Measurements from ENCODE around the gene LRP1B. TPM values are rescaled to one million over a fixed set of nuclear protein-coding genes. Genes with fewer than 3 reads are reported as not detected.

Gene LRP1B
- total RNA-seq, 6 experiments from 2014 or later: 0.06 to 1.7 (median 0.15) TPM; not detected in 1

DNA sequence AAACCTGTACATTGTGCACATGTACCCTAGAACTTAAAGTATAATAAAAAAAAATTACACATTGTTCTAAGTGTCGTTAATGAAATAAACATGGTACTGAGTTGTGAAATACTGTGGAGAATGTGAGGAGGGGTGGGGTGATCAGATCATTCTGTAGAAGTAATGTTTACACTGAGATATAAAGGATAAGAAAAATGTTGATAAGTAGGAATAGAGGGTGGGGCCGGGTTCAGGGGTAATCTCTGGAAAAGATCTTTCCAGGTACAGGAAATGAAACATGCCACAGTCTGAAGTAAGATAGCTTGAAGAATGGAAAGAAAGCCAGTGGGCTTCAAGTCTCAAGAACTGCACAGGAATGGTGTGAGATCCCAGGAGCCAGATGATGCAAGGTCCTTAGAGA lies 1482.4 kb downstream of the LRP1B start:
- Histone ChIP-seq H3K9me3 (no peaks in the 10 kb centered on the region), H3K36me3 (no peaks in the 10 kb centered on the region), H3K4me3 (no peak overlapping the region), H3K4me1 (no peaks in the 10 kb centered on the region), H3K27me3 (no peaks in the 10 kb centered on the region), H3K27ac (no peak overlapping the region)
- intact Hi-C loops (cut with DNase I): no loop called here
- WGBS (ENCODE audit: insufficient coverage, low coverage, low lambda C conversion rate, missing lambda C conversion rate): 52% methylated on average over 2 of the region's 2 CpGs
- TF ChIP-seq, protein P1, sequence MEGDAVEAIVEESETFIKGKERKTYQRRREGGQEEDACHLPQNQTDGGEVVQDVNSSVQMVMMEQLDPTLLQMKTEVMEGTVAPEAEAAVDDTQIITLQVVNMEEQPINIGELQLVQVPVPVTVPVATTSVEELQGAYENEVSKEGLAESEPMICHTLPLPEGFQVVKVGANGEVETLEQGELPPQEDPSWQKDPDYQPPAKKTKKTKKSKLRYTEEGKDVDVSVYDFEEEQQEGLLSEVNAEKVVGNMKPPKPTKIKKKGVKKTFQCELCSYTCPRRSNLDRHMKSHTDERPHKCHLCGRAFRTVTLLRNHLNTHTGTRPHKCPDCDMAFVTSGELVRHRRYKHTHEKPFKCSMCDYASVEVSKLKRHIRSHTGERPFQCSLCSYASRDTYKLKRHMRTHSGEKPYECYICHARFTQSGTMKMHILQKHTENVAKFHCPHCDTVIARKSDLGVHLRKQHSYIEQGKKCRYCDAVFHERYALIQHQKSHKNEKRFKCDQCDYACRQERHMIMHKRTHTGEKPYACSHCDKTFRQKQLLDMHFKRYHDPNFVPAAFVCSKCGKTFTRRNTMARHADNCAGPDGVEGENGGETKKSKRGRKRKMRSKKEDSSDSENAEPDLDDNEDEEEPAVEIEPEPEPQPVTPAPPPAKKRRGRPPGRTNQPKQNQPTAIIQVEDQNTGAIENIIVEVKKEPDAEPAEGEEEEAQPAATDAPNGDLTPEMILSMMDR (IDR thresholded peaks at IDR 0.05): no peak
- no peak for TF ChIP-seq POLR2A (IDR thresholded peaks at IDR 0.05)
- ATAC-seq (no peak), DNase-seq (no peak)

DNA sequence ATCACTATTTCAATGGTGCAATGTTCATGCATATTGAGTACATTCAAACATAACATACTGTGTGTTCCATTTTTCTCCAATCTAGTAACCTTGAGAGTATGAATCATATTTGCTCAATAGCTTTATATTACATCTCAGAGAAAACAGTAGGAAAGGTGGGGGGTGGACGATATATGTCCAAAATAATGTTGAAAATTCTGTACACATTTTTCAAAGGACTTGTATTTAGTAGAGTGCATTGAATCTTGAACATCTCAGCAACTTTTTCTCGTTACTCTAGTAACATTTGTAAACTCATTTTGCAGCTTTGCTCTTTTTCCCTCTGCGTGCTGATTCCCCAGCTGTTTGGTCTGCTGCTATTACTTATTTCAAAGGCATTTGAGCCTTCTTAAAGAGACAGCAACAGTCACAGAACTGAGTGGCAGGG lies 1487.0 kb downstream of the LRP1B start:
- intact Hi-C loops (cut with DNase I): no loop called here
- ATAC-seq (no peak), DNase-seq (no peak)
- TF ChIP-seq POLR2A (IDR thresholded peaks at IDR 0.05): no peak
- TF ChIP-seq, protein P1 (IDR thresholded peaks at IDR 0.05): no peak
- Histone ChIP-seq H3K36me3 (no peaks in the 10 kb centered on the region), H3K4me1 (no peaks in the 10 kb centered on the region), H3K4me3 (no peak overlapping the region), H3K27me3 (no peaks in the 10 kb centered on the region), H3K27ac (no peak overlapping the region), H3K9me3 (no peaks in the 10 kb centered on the region)
- 26% methylated on average over 3 of the region's 3 CpGs for WGBS (ENCODE audit: insufficient coverage, low coverage, low lambda C conversion rate, missing lambda C conversion rate)

- peak in 1 of 4 donors; percentile 33 for ATAC-seq
- WGBS (ENCODE audit: insufficient coverage, low coverage, low lambda C conversion rate, missing lambda C conversion rate): 54% methylated on average over 1 of the region's 1 CpG
- Histone ChIP-seq H3K27ac (no peak overlapping the region), H3K4me1 (no peaks in the 10 kb centered on the region), H3K4me3 (no peak overlapping the region), H3K27me3 (no peaks in the 10 kb centered on the region), H3K36me3 (no peaks in the 10 kb centered on the region), H3K9me3 (no peaks in the 10 kb centered on the region)
- DNase-seq: no peak
- intact Hi-C loops (cut with DNase I): no loop called here
- no peak for TF ChIP-seq POLR2A (IDR thresholded peaks at IDR 0.05)
- TF ChIP-seq, protein P1 (IDR thresholded peaks at IDR 0.05): no peak
Observed at GRCh38 chr2:140641163-140641562, 1489.7 kb downstream of the LRP1B start.

DNA sequence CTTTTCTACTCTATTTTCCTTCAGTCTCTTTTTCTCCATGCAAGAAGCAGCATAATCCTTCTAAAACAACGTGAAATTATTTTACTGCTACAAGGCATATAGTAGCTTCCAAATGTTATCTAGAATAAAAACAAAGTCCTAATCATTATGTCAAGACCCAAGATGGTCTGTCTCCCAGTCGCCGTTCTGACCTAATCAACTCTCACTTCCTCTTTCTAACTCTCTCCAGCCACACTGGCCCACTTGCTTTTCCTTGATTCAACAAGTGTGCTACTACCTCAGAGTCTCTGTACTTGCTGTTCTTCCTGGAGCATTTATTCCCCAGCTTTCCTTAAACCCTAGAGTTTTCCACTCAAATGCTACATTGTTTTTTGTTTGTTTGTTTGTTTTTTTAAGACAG lies 1491.2 kb downstream of the LRP1B start:
- Histone ChIP-seq H3K9me3 (no peaks in the 10 kb centered on the region), H3K36me3 (no peaks in the 10 kb centered on the region), H3K27me3 (no peaks in the 10 kb centered on the region), H3K4me3 (no peak overlapping the region), H3K27ac (no peak overlapping the region), H3K4me1 (no peaks in the 10 kb centered on the region)
- WGBS (ENCODE audit: insufficient coverage, low coverage, low lambda C conversion rate, missing lambda C conversion rate): 61% methylated on average over 3 of the region's 3 CpGs
- intact Hi-C loops (cut with DNase I): no loop called here
- DNase-seq: no peak
- ATAC-seq: no peak
- TF ChIP-seq, protein P1 (IDR thresholded peaks at IDR 0.05): no peak
- no peak for TF ChIP-seq POLR2A (IDR thresholded peaks at IDR 0.05)

DNA sequence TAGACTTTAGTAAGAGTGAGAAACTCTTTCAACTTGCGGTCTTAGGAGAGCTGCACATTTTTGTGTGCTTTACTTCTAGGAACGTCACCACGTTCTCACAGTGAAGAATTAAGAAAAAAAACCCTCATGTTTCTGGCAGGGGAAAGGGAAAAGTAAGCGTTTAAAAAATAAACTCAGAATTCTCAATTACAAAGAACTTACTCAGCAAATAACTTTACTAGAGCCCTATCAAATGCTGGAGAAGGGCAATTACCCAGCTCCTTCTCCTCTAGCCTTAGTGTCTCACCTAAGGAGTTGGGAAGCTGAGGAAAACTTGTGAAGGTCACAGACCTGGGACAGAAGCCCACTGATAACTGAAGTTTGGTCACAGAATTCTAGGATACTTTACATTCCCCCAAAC lies 1500.3 kb downstream of the LRP1B start:
- no peak for DNase-seq
- Histone ChIP-seq H3K4me1 (no peaks in the 10 kb centered on the region), H3K9me3 (no peaks in the 10 kb centered on the region), H3K27me3 (no peaks in the 10 kb centered on the region), H3K4me3 (no peak overlapping the region), H3K36me3 (no peaks in the 10 kb centered on the region), H3K27ac (no peak overlapping the region)
- 64% methylated on average over 4 of the region's 4 CpGs for WGBS (ENCODE audit: insufficient coverage, low coverage, low lambda C conversion rate, missing lambda C conversion rate)
- TF ChIP-seq, protein P1 (IDR thresholded peaks at IDR 0.05): no peak
- TF ChIP-seq POLR2A (IDR thresholded peaks at IDR 0.05): no peak
- intact Hi-C loops (cut with DNase I): no loop called here
- ATAC-seq: no peak

All from right lobe of liver (tissue), 6 donors.